ENCODE results near the gene SLC38A9. TPM values are rescaled to one million over a fixed set of nuclear protein-coding genes. Genes with fewer than 3 reads are reported as not detected.

Gene SLC38A9
- total and polyA plus RNA-seq, 4 donors: 11.4 to 31.0 (median 18.6) TPM

DNA sequence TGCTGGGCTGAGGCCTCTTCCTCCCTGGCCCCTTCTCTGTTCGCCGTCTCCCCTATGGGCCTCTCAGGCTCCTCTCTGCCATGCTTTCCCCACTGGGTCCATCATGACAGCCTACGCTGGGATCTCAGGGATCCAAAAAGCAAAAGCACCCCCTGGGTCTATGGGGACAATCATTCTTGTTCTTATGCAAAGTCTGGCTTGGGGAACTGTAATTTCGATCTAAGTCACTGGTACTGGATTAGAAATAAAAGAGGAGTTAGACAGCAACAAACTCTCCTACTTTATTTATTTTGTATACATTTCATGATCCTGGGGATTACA lies 86.6 kb downstream of the SLC38A9 start:
- H3K27me3 ChIP-seq (ENCODE audit: control insufficient read depth in 4 of 4, insufficient read depth in 4 of 4, low read length in 3 of 4): no peaks in the 10 kb centered on the region
- peak overlapping the region; percentile 63 to 86 for H3K27ac ChIP-seq (ENCODE audit: low read depth in 1 of 2, low read length in 2 of 2)
- H3K9me3 ChIP-seq (ENCODE audit: control insufficient read depth in 4 of 4, low read length in 3 of 4): no peaks in the 10 kb centered on the region
- no peak for DNase-seq (ENCODE audit: low spot score)
- H3K36me3 ChIP-seq (ENCODE audit: control insufficient read depth in 4 of 4, insufficient read depth in 3 of 4, low read depth in 1 of 4, low read length in 3 of 4): no peaks in the 10 kb centered on the region
- peaks cover 9 to 30% (median 12%) of the 10 kb centered on the region in 4 donors for H3K4me1 ChIP-seq (ENCODE audit: control insufficient read depth in 4 of 4, insufficient read depth in 4 of 4, low read length in 3 of 4)
- no peak overlapping the region for H3K4me3 ChIP-seq (ENCODE audit: low read depth in 1 of 3, low read length in 3 of 3)
- 89% methylated on average over 4 of the region's 4 CpGs for WGBS
- TF ChIP-seq ATF3 (IDR thresholded peaks at IDR 0.05) (no peak), YY1 (IDR thresholded peaks at IDR 0.05) (no peak), TAF1 (conservative IDR thresholded peaks at IDR 0.05) (no peak), RXRA (IDR thresholded peaks at IDR 0.05) (no peak), CTCF (IDR thresholded peaks at IDR 0.05; ENCODE audit: low read depth, low read length, missing input control) (no peak), EGR1 (IDR thresholded peaks at IDR 0.05; ENCODE audit: low read depth in 2 of 2) (no peak), SP1 (IDR thresholded peaks at IDR 0.05) (no peak), REST (IDR thresholded peaks at IDR 0.05) (no peak), RAD21 (IDR thresholded peaks at IDR 0.05) (no peak), HNF4A (conservative IDR thresholded peaks at IDR 0.05) (no peak)
- H3K9ac ChIP-seq (ENCODE audit: low read depth in 1 of 2, low read length in 2 of 2): peak overlapping the region; percentile 10 to 34

GRCh38 chr5:55624841-55625588 lies 87.1 kb downstream of the SLC38A9 start:
- no peak for DNase-seq (ENCODE audit: low spot score)
- H3K27me3 ChIP-seq (ENCODE audit: control insufficient read depth in 4 of 4, insufficient read depth in 4 of 4, low read length in 3 of 4): no peaks in the 10 kb centered on the region
- peak overlapping the region; percentile 63 to 86 for H3K27ac ChIP-seq (ENCODE audit: low read depth in 1 of 2, low read length in 2 of 2)
- peak; percentile 41 for TF ChIP-seq YY1 (IDR thresholded peaks at IDR 0.05)
- no peak for TF ChIP-seq HNF4G (IDR thresholded peaks at IDR 0.05)
- no peaks in the 10 kb centered on the region for H3K36me3 ChIP-seq (ENCODE audit: control insufficient read depth in 4 of 4, insufficient read depth in 3 of 4, low read depth in 1 of 4, low read length in 3 of 4)
- H3K9me3 ChIP-seq (ENCODE audit: control insufficient read depth in 4 of 4, low read length in 3 of 4): no peaks in the 10 kb centered on the region
- no peak overlapping the region for H3K9ac ChIP-seq (ENCODE audit: low read depth in 1 of 2, low read length in 2 of 2)
- H3K4me3 ChIP-seq (ENCODE audit: low read depth in 1 of 3, low read length in 3 of 3): no peak overlapping the region
- H3K4me1 ChIP-seq (ENCODE audit: control insufficient read depth in 4 of 4, insufficient read depth in 4 of 4, low read length in 3 of 4): peaks cover 9 to 30% (median 12%) of the 10 kb centered on the region in 4 donors
- WGBS: 78% methylated on average over 8 of the region's 8 CpGs

DNA sequence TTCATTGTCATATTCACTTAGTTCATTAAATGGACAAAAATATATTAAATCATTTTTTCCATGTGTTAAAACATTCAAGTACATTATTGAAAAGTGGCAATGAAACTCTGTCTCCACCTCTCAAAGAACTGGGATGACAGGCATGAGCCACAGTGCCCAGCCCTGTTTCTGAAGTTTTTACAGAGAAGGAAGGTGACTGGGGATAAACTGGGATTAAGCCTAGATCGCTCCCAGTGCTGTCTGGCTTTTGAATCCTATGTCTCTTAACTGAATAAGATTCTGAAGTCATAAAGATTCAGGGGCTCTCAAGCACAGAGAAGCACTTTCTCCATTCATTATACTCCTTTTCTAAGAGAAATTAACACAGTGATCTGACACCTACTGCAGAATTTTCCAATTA lies 88.3 kb downstream of the SLC38A9 start:
- no peak for DNase-seq (ENCODE audit: low spot score)
- H3K27me3 ChIP-seq (ENCODE audit: control insufficient read depth in 4 of 4, insufficient read depth in 4 of 4, low read length in 3 of 4): no peaks in the 10 kb centered on the region
- 96% methylated on average over 1 of the region's 1 CpG for WGBS
- no peaks in the 10 kb centered on the region for H3K9me3 ChIP-seq (ENCODE audit: control insufficient read depth in 4 of 4, low read length in 3 of 4)
- peaks cover 6 to 24% (median 12%) of the 10 kb centered on the region in 4 donors for H3K4me1 ChIP-seq (ENCODE audit: control insufficient read depth in 4 of 4, insufficient read depth in 4 of 4, low read length in 3 of 4)
- TF ChIP-seq TAF1 (conservative IDR thresholded peaks at IDR 0.05) (no peak), REST (IDR thresholded peaks at IDR 0.05) (no peak), SP1 (IDR thresholded peaks at IDR 0.05) (no peak), JUND (IDR thresholded peaks at IDR 0.05) (no peak), FOXA1 (IDR thresholded peaks at IDR 0.05) (no peak), FOXA2 (IDR thresholded peaks at IDR 0.05) (no peak), HNF4G (IDR thresholded peaks at IDR 0.05) (no peak), RAD21 (IDR thresholded peaks at IDR 0.05) (no peak)
- no peak overlapping the region for H3K9ac ChIP-seq (ENCODE audit: low read depth in 1 of 2, low read length in 2 of 2)
- H3K36me3 ChIP-seq (ENCODE audit: control insufficient read depth in 4 of 4, insufficient read depth in 3 of 4, low read depth in 1 of 4, low read length in 3 of 4): no peaks in the 10 kb centered on the region
- H3K27ac ChIP-seq (ENCODE audit: low read depth in 1 of 2, low read length in 2 of 2): peak overlapping the region in 1 of 2 donors; percentile 1
- no peak overlapping the region for H3K4me3 ChIP-seq (ENCODE audit: low read depth in 1 of 3, low read length in 3 of 3)

Data from liver (tissue), 9 donors.